Measurements from ENCODE around the gene GREB1. TPM values are rescaled to one million over a fixed set of nuclear protein-coding genes. Genes with fewer than 3 reads are reported as not detected.

The GREB1 gene
- total and polyA plus RNA-seq, 2 of the 13 experiments (the other 11 are each of a cell fraction or from before 2014, with no cell fraction given), result 31.3 to 61.2 TPM

GRCh38 chr2:11583840-11584524, 50.1 kb downstream of the GREB1 start (continued):
- TF ChIP-seq KIAA2018 (CRISPR knock-in tag; IDR thresholded peaks at IDR 0.05; ENCODE audit: borderline replicate concordance) (no peak), GATAD2A (CRISPR knock-in tag; IDR thresholded peaks at IDR 0.05) (peak; percentile 63; the same call in 1 of the 2 replicates), ZNF644 (CRISPR knock-in tag; IDR thresholded peaks at IDR 0.05; ENCODE audit: low read depth) (peak; percentile 38; the same call in 1 of the 2 replicates), THRA (CRISPR knock-in tag; IDR thresholded peaks at IDR 0.05; ENCODE audit: borderline replicate concordance) (peak; percentile 51; the same call in 1 of the 2 replicates), ZNF362 (CRISPR knock-in tag; IDR thresholded peaks at IDR 0.05; ENCODE audit: borderline replicate concordance) (peak; percentile 60), XRCC5 (optimal IDR thresholded peaks at IDR 0.05; ENCODE audit: low read length) (peak; percentile 88), DRAP1 (CRISPR knock-in tag; IDR thresholded peaks at IDR 0.05) (0 out of 2 replicates have a peak, but pooled peaks have one; percentile 19), ARID4A (CRISPR knock-in tag; IDR thresholded peaks at IDR 0.05; ENCODE audit: borderline replicate concordance) (0 out of 2 replicates have a peak, but pooled peaks have one; percentile 30), ZNF350 (CRISPR knock-in tag; IDR thresholded peaks at IDR 0.05; ENCODE audit: borderline replicate concordance, low read depth) (0 out of 2 replicates have a peak, but pooled peaks have one; percentile 33), ZFX (CRISPR knock-in tag; IDR thresholded peaks at IDR 0.05; ENCODE audit: low read depth) (peak; percentile 17; the same call in 1 of the 2 replicates)

Data from HepG2 (cell line).